IPS-11a (cell line): ENCODE results near the gene TMUB2.
A peak's percentile ranks its signal among the peaks of the same experiment; 100 is the strongest.

Source experiments
- H3K4me3 ChIP-seq: one replicate; pipeline ENCODE4 v1.5.1; 2013; ENCODE audit warnings: low read depth, low read length, control low read depth

The TMUB2 gene

DNA sequence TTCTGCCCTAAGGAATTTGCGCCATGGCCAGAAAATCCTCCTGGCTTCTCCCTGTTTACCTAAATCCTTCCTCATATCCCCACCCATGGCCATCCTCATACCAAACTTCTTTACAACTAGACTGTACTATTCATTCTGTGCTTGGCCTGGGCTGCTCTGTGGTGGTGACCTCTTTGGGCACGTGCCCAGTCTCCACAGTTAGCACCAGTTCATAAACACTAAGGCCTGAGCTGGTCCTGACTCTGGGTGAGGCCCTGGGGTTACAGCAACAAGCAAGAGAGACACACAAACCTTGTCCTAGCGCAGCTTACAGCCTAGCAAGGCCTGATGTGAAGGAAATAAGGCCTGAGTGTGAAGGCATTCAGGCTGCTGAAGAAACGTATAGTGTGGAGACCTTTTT, 16.0 kb downstream of the TMUB2 start:
- no peak overlapping the region for H3K4me3 ChIP-seq

DNA sequence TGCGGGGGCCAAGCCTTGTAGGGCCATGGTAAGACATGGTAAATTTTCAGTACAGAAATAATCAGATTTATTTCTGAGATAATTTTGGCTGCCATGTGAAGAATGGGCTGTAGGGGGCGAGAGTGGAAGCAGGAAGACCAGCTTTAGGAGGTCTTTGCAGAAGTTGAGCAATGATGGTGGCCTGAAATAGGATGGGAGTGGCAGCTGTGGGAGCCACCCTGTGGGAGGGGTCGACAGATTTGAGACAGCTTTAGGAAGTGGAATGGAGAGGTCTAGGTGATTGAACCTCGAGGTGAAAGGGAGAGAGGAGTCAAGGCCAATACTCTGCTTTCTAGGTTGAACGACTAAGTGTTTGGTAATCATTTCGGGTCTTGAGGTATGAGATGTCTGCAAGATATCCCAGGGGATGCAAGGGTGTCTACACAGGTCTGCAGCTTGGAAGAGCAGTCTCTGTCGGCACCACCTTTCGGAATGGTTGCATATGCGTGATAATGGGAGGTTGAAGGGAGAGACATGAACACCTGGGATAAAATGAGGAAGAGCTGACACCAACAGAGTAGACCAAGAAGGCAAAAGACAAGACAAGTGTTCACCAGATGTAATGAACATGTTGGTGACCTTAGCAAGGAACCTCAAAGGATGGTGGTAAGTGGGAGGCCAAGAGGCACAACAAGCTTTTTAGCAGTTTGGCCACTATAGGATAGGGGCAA, 17.1 kb downstream of the TMUB2 start:
- no peak overlapping the region for H3K4me3 ChIP-seq

DNA sequence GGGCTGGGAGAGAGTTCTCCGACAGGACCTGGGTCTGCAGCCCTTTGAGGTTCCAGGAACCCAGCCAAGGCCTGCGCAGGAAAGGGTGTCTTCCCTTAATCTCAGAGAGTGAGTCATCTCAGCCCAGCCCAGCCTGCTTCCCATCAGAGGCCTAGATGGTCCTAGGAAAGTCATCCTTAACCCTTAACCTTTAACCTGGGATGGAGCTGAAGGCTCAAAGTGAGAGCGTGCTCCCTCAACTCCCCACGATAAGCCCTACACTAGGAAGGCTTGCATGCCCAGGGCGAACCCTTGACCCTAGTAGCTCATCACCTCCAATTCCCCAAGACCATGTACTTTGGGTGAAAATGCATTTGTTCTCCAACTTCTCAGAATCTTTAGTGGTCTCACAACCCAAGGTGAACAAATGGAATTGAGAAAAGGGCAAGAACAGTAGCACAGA, 17.7 kb downstream of the TMUB2 start:
- H3K4me3 ChIP-seq = no peak overlapping the region

DNA sequence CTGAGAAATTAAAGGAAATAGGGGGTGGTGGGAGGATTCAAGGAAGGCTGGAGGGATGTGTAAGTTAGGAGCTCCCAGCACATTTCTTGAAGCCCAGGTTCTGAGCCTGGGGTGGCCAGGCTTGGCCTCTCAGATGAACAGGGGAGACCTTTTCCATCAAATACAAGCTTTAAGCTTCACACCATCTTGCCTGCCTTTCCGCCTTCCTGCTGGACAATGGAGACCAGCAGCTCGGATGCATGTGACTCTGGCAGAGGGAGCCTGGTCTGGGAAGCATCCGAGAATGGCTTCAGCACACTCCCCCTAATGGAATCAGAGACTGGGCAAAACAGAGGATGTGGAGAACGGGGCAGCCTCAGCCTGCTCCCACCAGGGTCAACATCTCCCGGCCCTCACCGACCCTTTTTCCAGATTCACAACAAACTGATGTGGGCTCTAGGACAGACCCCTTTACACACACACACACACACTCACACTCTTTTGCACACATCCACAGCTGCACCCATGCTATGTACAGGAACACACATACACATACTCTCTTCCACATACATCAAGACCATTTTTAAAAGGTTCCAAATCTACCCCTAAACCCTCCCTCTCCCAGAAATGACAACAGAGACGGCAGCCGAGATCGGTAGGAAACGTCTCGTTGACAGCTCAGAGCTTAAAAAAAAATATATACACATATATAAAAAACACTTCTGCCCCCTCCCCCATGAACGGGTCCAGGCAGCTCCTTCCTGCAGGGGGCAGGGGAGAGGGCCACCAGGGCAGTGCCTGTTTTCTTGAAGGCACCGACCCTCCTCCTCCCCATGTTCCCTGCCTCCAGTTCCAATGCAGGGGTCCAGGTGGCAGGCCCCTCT, 19.4 kb downstream of the TMUB2 start:
- no peak overlapping the region for H3K4me3 ChIP-seq

DNA sequence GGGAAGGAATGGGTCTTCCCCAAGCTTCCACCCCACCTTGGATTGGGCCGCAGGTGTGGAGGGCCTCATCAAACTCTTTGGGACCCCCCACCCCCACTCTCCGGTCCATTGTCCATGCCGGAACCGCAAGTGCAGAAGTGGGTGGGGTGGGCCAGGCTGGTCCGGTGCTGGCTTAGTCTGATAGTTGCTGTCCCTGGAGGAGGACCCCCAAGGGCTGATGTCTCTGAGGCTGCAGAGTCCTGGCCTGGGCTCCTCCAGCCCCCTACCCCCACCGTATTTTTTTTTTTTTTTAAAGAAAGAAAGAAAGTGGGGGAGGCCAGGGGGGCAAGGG, 20.0 kb downstream of the TMUB2 start:
- no peak overlapping the region for H3K4me3 ChIP-seq

DNA sequence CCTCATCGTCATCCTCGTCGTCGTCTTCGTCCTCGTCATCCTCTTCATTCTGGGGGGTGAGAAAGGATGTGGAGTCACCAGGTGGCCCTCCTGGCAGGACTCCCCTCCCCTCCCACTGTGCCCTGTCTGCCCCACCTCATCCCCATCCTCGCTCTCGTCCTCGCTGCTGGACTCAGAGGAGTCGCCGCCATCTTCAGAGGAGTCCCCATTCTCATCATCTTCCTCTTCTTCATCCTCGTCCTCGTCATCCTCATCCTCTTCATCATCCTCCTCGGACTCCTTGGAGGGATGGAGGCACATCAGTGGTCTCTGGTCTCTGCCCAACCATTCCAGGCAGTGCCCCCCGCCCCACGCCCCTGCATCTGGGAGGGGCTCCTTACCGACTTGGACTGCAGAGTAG, 20.5 kb downstream of the TMUB2 start:
- no peak overlapping the region for H3K4me3 ChIP-seq

DNA sequence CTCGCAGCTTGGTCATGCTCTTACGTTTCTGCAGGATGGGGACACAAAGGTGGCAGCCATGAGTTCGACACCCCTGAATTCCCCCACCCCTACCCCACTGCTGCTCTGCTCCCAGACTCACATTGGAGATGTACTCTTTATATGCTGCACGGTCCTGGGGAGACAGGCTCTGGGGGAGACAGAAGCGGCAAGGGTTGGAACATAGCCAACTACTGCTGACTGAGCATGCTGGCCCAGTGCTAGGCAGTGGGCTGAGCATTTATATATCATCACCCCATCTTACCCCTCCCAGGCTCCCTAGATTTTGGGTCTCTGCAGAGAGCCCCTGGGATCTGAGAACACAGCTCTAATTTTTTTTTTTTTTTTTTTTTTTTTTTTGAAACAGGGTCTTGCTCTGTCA, 21.0 kb downstream of the TMUB2 start:
- no peak overlapping the region for H3K4me3 ChIP-seq

DNA sequence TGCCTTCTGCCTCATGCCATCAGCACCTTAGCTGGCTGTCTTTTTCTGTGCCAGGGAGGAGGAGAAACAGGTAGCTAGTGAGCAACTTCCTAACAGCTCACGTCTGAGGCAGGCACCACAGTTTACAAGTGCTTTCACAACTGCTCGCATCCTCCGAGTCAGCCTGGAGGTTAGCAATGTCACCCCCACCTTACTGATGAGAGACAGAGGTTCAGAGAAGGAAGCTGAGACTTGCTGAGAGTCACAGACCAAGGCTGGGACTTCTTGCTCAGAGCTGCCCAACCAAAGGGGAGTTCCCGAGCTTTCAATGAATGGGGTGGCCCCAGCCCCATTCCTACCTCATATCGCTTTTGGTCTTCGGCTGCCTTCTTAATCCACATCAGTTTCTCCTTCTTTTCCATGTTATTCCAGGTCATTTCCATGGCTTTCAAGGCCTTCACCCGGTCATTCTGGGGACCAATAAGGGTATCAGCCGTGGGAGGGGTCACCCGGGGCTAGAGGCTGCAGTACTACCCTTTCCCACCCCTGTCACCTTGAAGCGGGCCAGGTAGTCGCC, 23.1 kb downstream of the TMUB2 start:
- no peak overlapping the region for H3K4me3 ChIP-seq

DNA sequence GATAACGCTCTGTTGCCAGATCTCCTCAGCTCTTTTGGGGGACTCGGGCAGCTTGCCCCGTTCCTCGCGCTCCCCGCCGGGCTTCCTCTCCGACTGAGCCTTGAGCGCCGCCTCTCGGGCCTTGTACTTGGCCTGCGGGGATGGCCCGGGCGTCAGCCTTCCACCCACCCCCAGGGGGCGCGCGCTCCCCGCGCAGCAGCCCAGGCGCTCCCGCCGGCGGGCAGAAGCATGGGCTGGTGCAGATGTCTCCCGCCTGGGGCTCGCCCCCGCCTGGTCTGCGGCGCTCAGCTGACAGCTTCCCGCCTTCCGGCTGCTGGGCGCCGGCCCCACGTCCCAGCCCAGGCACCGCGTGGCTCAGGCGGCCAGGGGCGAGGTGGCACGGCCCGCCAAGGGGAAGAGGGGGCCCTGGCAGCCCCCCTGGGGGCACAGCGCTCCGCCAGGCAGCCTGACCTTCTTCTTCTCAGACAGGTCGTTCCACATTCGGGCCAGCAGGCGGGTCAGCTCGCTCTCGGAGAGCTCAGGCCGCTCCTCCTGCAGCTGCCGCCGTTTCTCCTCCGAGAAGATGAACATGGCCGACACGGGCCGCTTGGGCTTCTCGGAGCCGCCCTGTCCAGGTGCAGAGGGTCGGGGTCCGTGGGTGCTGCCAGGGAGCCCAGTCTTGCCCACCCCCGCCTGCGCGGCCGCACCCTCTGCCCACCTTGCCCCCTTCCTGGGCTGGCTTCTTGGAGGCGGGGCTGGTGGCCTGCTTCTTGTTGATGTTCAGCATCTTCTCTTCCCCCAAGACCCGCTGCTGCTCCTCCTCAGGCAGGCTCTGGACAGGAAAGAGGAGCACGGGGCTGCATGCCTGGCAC, 23.8 kb downstream of the TMUB2 start:
- H3K4me3 ChIP-seq = no peak overlapping the region

DNA sequence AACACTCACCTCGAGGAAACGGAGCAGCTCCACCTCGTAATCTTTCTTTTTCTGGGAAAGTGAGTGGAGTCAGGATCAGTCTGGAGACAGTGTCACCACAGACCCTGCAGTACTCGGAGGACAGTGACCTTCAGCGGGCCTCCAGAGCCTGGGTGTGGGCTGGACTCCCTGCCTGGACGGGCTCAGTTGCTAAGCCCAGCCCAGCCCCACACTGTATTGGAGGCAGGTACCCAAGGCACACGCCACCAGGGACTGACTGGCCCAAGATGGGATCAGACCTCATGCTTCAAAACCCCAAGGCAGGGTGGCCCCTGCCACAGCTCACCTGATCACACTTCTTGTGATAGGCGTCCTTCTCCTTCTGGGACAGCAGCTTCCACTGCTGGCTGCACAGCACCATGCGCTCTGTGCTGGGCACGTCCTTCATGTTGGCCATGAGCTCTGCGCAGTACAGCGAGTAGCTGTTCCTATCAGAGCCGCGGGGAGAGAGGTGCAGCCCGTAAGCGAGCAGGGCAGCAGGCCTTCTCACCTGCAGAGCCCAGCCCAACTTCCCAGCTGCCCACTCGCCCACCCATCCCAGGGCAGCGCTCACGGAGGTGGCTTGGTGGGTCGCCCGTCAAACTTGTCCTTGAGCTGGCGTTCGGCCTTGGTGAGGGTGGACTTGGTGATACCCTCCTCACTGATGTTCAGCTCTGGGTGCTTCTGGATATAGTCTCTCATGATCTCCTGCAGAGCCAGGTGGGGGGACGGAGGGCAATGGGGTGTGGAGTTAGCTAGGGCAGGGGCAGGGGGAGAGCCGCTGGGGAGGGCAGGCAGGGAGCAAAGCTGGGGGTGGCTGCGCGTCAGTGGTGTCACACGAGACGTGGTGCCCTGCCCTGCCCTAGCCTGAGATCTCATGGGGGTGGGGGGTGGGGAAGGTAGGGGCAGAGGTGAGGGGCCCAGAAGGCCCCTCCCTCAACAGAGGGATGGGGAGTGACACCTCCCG, 24.8 kb downstream of the TMUB2 start:
- H3K4me3 ChIP-seq = no peak overlapping the region

DNA sequence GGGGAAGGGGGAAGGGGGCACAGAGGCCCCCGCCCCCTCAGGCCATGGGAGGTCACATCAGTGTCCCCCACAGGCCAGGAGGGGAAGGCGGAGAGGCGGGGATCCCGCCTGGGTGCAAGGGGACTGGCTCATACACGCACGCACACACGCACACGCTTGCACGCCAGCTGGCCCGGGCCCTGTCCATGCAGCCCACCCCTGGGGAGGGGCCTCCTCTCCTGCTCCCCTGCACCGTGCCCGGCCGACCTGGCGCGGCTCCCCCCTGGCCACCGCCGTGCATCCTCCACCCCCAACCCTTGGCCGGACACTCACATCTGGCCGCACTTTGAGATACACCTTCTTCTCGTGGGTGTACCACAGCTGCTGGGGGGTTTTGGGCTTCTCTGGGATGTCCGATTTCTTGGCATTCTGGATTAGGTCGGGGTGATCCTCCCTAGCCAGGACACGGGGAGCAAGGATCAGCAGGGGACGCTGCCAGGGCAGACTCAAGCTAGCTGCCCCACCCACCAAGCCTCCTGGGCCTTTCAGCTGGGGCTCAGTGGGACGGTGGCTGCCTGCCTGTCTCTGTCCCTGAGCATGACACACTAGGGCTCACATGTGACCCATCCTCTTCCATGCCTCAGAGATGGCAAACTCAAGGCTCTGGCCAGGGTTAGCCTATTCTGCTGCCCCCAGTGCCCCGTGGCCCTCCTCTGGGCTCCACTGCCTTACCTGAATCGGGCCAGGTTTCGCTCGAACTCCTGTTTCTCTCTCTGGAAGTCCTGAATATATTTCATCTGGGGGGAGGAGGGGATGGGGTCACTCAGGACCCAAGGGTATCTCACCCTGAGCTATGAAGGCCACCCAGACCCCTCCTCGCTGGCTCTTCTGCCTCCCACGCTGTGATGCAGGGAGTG, 26.0 kb downstream of the TMUB2 start:
- H3K4me3 ChIP-seq = no peak overlapping the region

DNA sequence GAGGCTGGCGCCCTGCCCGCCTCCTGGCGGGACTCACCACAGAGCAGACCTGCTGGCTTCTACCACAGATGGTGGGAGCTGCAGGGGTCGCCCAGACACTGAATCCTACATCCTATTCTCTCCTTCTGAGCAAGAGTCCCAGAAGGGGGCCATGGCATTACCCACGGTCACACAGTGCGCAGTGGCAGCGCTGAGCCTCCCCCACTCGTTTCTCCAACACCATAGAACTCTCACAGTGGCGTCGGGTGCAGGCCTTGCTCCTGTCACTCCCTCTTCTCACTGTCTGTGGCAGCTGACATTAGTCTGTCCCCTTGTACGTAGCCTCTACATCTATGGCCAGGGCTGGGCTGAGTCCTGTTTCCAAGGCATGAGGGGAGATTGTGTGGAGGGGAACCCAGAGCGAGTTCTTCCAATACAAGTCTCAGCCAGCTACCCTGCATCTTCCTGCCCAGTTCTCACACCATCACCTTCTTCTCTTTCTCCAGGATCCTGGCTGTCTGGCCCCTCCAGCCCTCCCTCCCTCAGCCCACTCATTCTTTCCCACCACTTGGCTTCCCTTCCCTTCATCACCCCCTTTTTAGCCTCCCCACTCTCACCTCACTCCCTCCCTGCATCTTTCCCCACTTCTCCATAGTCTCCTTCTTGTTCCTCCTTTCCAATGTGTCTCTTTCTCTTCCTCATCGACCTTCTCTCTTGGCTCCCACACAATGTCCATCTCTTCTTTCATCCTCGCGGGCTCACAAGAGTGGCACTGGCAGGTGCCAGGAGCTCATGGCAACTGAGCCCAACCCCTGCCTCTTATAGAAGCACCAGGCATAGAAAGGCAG, 26.8 kb downstream of the TMUB2 start:
- no peak overlapping the region for H3K4me3 ChIP-seq

DNA sequence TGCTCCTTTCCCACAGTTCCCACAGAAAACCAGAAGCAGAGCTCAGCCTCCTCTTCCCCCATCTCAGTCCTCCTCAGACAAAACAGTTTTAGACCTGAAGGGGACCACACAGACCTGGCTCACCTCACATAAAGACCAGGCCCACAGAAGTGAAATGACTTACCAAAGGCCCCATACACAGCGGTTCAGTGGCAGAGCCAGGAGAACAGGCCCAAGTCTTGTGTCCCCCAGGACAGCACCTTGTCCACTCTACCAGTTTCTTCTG, 27.4 kb downstream of the TMUB2 start:
- no peak overlapping the region for H3K4me3 ChIP-seq

DNA sequence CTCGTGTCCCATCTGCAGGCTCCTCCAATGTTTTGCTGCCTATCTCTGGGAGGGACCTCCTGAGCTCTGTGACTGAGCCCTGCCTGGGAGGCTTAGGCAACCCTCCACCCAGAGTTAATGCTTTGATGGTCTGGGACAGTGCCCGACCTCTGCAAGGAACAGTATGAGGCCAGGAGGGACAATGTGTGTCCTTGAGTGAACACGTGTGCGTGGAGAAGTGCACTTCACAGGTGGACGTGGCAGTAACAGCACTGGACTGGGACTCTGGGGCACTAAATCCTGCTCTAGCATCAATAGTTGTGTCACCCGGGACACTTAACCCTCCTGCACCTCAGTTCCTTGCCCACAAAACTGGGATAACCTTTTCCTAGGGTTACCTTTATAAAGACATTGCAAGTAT, 28.1 kb downstream of the TMUB2 start:
- H3K4me3 ChIP-seq = no peak overlapping the region

DNA sequence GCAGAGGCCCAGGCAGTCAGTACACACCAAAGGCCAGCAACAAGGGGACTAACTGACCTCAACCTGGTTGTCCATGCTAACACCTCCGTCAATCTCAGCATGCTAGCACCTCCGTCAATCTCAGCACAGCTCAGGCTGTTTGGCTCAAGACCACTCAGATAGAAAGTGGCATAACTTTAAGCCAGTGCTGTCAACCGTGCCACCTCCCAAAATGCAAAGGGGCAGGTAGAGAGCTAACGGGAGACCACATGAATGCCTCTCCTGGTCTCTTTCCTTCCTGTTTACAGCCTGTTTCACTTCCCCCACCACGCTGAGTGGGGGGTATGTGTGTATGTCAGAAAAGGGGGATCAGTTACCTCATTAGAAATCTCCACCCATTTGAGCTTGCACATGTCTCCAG, 29.4 kb downstream of the TMUB2 start:
- no peak overlapping the region for H3K4me3 ChIP-seq

DNA sequence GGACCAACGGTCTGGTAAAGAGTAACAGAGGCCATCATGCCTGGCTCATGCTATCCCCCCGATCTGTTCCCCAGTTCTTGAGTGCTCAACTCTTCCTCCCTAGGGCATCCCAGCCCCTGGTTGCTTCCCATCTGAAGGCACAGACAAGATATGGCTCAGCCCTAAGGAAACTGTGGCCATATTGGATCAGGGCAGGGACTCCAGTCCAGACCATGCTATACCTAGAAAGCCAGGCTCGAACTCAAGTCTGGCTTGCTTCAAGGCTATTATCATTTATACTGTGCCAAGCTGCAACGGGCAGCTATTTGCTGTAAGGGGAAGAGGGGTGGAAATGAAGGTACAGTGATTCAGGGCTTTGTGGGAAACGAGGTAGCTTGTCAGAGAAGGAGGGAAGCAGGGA, 29.9 kb downstream of the TMUB2 start:
- H3K4me3 ChIP-seq = no peak overlapping the region

DNA sequence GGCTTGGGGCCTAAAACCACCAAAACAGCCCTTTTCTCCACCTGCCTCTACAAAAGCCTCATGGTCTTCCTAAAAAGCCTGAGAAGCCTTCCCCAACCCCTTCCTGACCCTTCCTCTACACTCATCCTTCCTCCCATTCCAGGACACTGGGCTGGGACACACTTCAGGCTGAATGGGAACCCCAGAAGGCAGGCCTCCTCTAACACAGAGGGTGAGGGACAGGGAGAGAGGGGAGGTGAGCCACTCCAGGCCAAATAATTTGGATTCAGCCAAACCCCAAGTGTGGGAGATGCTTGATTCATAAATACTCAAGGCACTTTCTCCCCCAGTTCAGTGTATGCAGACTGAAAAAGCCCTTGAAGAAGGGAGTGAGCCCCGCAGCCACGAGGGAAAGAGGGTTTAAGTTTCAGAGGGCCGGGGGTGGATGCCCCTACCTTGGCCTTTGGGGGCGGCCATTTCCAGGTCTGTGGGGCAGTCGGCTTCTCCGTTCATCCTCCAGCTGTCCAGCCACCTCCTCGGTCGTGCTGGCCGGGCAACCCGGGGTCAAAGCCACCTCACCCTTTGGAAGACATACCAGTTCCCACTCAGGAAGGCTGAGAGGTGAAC, 31.1 kb downstream of the TMUB2 start:
- peak overlapping the region; percentile 61 for H3K4me3 ChIP-seq
